GM23338 (cell line): ENCODE results near the gene FILIP1. TPM values are rescaled to one million over a fixed set of nuclear protein-coding genes. Genes with fewer than 3 reads are reported as not detected.
"Not testable (repeated sequence)": the region's sequence is repeated elsewhere in the genome, so short reads cannot be mapped to it uniquely, and the experiment has no call there.

ENCODE experiments used
- ATAC-seq: fragments of 200-7000 bp; cut with Tn5 transposase; 3 replicates; pipeline ENCODE4 v1.9.1; 2020
- DNase-seq: peaks from one replicate; pipeline ENCODE4 v3.0.0-alpha.2; 2015; ENCODE audit warnings: low spot score
- H2AFZ ChIP-seq: fragments of 200-600 bp; sonication (generic); 2 replicates; pipeline ENCODE4 v1.8.0; 2016; ENCODE audit warnings: antibody characterized with exemption, mild to moderate bottlenecking, moderate library complexity
- H3F3A ChIP-seq: fragments of 200-600 bp; sonication (generic); replicated peaks from 2 replicates; pipeline ENCODE4 v1.8.0; 2017; ENCODE audit warnings: antibody characterized with exemption, mixed run types, low read depth
- H3K27ac ChIP-seq: fragments of 200-600 bp; sonication (generic); 2 replicates; pipeline ENCODE4 v1.6.1; 2016; ENCODE audit warnings: low read depth
- H3K27me3 ChIP-seq: fragments of 200-600 bp; sonication (generic); 2 replicates; pipeline ENCODE4 v1.8.0; 2016; ENCODE audit warnings: mild to moderate bottlenecking, mixed run types, moderate library complexity; ENCODE audit not compliant: insufficient read depth
- H3K36me3 ChIP-seq: fragments of 200-600 bp; sonication (generic); 2 replicates; pipeline ENCODE4 v1.8.0; 2016; ENCODE audit warnings: mild to moderate bottlenecking; ENCODE audit not compliant: insufficient read depth
- H3K4me1 ChIP-seq: fragments of 200-600 bp; sonication (generic); 2 replicates; pipeline ENCODE4 v1.8.0; 2016; ENCODE audit warnings: mild to moderate bottlenecking, moderate library complexity; ENCODE audit not compliant: insufficient read depth
- H3K4me2 ChIP-seq: fragments of 200-600 bp; sonication (generic); 2 replicates; pipeline ENCODE4 v1.7.1; 2017; ENCODE audit warnings: mixed run types
- H3K4me3 ChIP-seq: fragments of 200-600 bp; sonication (generic); 2 replicates; pipeline ENCODE4 v1.6.1; 2016; ENCODE audit warnings: mixed run types
- H3K79me2 ChIP-seq: fragments of 200-600 bp; sonication (generic); replicated peaks from 2 replicates; pipeline ENCODE4 v1.8.0; 2017; ENCODE audit warnings: mild to moderate bottlenecking; ENCODE audit not compliant: insufficient read depth
- H3K9me2 ChIP-seq: fragments of 200-600 bp; sonication (generic); 2 replicates; pipeline ENCODE4 v1.8.0; 2017; ENCODE audit not compliant: insufficient read depth
- H4K20me1 ChIP-seq: fragments of 200-600 bp; sonication (generic); replicated peaks from 2 replicates; pipeline ENCODE4 v1.8.0; 2017; ENCODE audit warnings: mild to moderate bottlenecking; ENCODE audit not compliant: insufficient read depth
- H3K27ac Mint-ChIP-seq: 2 replicates; pipeline ENCODE4 v1.8.0; 2020; ENCODE audit warnings: inconsistent platforms, mild to moderate bottlenecking, moderate library complexity, mixed read lengths
- H3K27me3 Mint-ChIP-seq: 3 replicates; pipeline ENCODE4 v1.8.0; 2022; ENCODE audit warnings: low read depth, mild to moderate bottlenecking, moderate library complexity, mixed read lengths, inconsistent platforms; ENCODE audit not compliant: insufficient read depth, poor library complexity
- H3K36me3 Mint-ChIP-seq: 3 replicates; pipeline ENCODE4 v1.8.0; 2021; ENCODE audit warnings: low read depth, mild to moderate bottlenecking, inconsistent platforms, moderate library complexity, mixed read lengths
- H3K4me1 Mint-ChIP-seq: 3 replicates; pipeline ENCODE4 v1.8.0; 2020; ENCODE audit warnings: mild to moderate bottlenecking, inconsistent platforms, mixed read lengths
- H3K4me3 Mint-ChIP-seq: 3 replicates; pipeline ENCODE4 v1.8.0; 2021; ENCODE audit warnings: moderate library complexity, mild to moderate bottlenecking, inconsistent platforms, mixed read lengths
- H3K9me3 Mint-ChIP-seq: 3 replicates; pipeline ENCODE4 v1.8.0; 2020; ENCODE audit warnings: moderate library complexity, mild to moderate bottlenecking, inconsistent platforms, mixed read lengths
- CREB1 ChIP-seq: fragments of 250-450 bp; sonication (Bioruptor Pico); IDR thresholded peaks from 2 replicates; pipeline ENCODE4 v1.5.0; 2020; ENCODE audit warnings: low read depth, mild to moderate bottlenecking, moderate library complexity
- CTCF ChIP-seq, 2 experiments: fragments of 200-600 bp in 1 of 2; sonication (generic) in 1 of 2; conservative IDR thresholded peaks; 2 replicates each; pipeline versions ENCODE4 v1.5.1 to v1.6.1; 2016 to 2017; ENCODE audit warnings: antibody characterized with exemption in 2 of 2, low read depth in 2 of 2, mild to moderate bottlenecking in 2 of 2, moderate library complexity in 1 of 2
- ETS1 ChIP-seq: IDR thresholded peaks from 2 replicates; pipeline ENCODE4 v1.6.1; 2016; ENCODE audit warnings: antibody characterized with exemption
- EZH2 ChIP-seq: fragments of 200-600 bp; sonication (generic); IDR thresholded peaks from one replicate; pipeline ENCODE4 v1.8.0; 2017; ENCODE audit warnings: antibody characterized with exemption, mild to moderate bottlenecking, low read depth; ENCODE audit not compliant: unreplicated experiment
- EZH2phosphoT487 ChIP-seq: fragments of 200-600 bp; sonication (generic); IDR thresholded peaks from one replicate; pipeline ENCODE4 v1.8.1; 2018; ENCODE audit warnings: antibody characterized with exemption; ENCODE audit not compliant: unreplicated experiment
- JUNB ChIP-seq: IDR thresholded peaks from one replicate; pipeline ENCODE4 v1.6.1; 2016; ENCODE audit warnings: antibody characterized with exemption; ENCODE audit not compliant: unreplicated experiment
- REST ChIP-seq: IDR thresholded peaks from one replicate; pipeline ENCODE4 v1.6.1; 2018; ENCODE audit warnings: antibody characterized with exemption; ENCODE audit not compliant: unreplicated experiment
- STAT1 ChIP-seq: IDR thresholded peaks from one replicate; pipeline ENCODE4 v1.6.1; 2016; ENCODE audit warnings: antibody characterized with exemption; ENCODE audit not compliant: unreplicated experiment
- ZNF114 ChIP-seq: fragments of 250-450 bp; sonication (Bioruptor Pico); IDR thresholded peaks from 2 replicates; pipeline ENCODE4 v1.5.0; 2020; ENCODE audit warnings: mild to moderate bottlenecking, moderate library complexity
- ZNF462 ChIP-seq: fragments of 250-450 bp; sonication (Bioruptor Pico); IDR thresholded peaks from 2 replicates; pipeline ENCODE4 v1.5.0; 2020; ENCODE audit warnings: mild to moderate bottlenecking, moderate library complexity
- polyA plus RNA-seq: library from polyadenylated mRNA; unstranded; fragments of >200 nt; fragmentation: Nextera tagmentation; extraction: Ambion mirVana; gene quantifications from 2 replicates; pipeline ENCODE4 v1.2.1, GENCODE V29; 2016
- total RNA-seq: library from RNA; depleted of rRNA; stranded (reverse); fragments of >200 nt; shearing (Covaris generic); gene quantifications from 2 replicates; pipeline ENCODE4 v1.2.3, GENCODE V29; 2014

The FILIP1 gene
- total and polyA plus RNA-seq, 2 experiments from 2014 or later, result 3.7 to 6.4 TPM

DNA sequence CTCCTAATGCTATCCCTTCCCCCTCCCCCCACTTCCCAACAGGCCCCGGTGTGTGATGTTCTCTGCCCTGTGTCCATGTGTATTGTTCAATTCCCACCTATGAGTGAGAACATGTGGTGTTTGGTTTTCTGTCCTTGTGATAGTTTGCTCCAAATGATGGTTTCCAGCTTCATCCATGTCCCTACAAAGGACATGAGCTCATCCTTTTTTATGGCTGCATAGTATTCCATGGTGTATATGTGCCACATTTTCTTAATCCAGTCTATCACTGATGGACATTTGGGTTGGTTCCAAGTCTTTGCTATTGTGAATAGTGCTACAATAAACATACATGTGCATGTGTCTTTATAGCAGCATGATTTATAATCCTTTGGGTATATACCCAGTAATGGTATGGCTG, 60.8 kb downstream of the FILIP1 start:
- DNase-seq, H3K36me3 ChIP-seq, H3K4me3 ChIP-seq, H3K27ac Mint-ChIP-seq, H3F3A ChIP-seq, H3K27me3 Mint-ChIP-seq, H3K4me2 ChIP-seq, H4K20me1 ChIP-seq, H2AFZ ChIP-seq, H3K4me1 ChIP-seq, H3K79me2 ChIP-seq, H3K27me3 ChIP-seq, H3K27ac ChIP-seq, H3K4me3 Mint-ChIP-seq, H3K9me3 Mint-ChIP-seq, H3K36me3 Mint-ChIP-seq, H3K9me2 ChIP-seq, ATAC-seq, H3K4me1 Mint-ChIP-seq: not testable (repeated sequence)

DNA sequence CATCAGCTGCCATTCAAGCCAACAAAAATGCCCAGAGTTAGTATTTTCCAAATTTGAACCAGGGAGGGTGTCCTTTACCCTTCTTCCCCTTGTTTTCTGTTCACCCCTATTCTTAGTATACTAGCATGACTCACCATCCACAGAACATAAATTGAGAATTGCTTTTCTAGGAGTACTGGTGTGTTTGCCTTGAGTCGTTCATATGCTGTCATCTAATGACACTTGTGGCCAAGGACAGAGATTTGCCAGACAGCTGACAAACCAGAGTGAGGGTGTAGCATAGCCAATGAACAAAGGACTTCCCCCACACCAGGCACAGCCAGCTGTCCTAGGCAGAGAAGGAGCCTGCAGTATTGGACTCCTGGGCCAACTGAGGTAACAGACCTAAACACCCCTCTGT, 62.2 kb downstream of the FILIP1 start:
- no peak overlapping the region for H3K27ac ChIP-seq
- H3K4me3 ChIP-seq, result no peak overlapping the region
- DNase-seq, result no peak
- no peak for ATAC-seq
- H3K27me3 ChIP-seq, result no peaks in the 10 kb centered on the region
- peaks cover 7% of the 10 kb centered on the region for H3K4me1 Mint-ChIP-seq
- no peak overlapping the region for H2AFZ ChIP-seq
- H3K9me3 Mint-ChIP-seq, result peaks cover 6% of the 10 kb centered on the region; the same call in 2 of the 3 replicates
- H3K4me1 ChIP-seq, result 0 out of 2 replicates have a peak, but pooled peaks cover 8% of the 10 kb centered on the region
- peaks cover 6% of the 10 kb centered on the region for H3K9me2 ChIP-seq
- no peak overlapping the region for H3K27ac Mint-ChIP-seq
- no peaks in the 10 kb centered on the region for H3K79me2 ChIP-seq
- no peaks in the 10 kb centered on the region for H3K36me3 ChIP-seq
- H3F3A ChIP-seq, result no peaks in the 10 kb centered on the region
- H4K20me1 ChIP-seq, result no peaks in the 10 kb centered on the region
- no peak overlapping the region for H3K4me3 Mint-ChIP-seq
- no peaks in the 10 kb centered on the region for H3K36me3 Mint-ChIP-seq
- H3K4me2 ChIP-seq, result no peak overlapping the region
- no peaks in the 10 kb centered on the region for H3K27me3 Mint-ChIP-seq
- no peak for TF ChIP-seq EZH2
- TF ChIP-seq ZNF114, result no peak
- no peak for TF ChIP-seq CTCF (conservative IDR thresholded peaks at IDR 0.05; ENCODE audit: low read depth in 2 of 2)
- TF ChIP-seq ETS1, result no peak
- TF ChIP-seq STAT1, result no peak
- TF ChIP-seq REST, result no peak
- TF ChIP-seq CREB1 (CRISPR knock-in tag), result no peak
- no peak for TF ChIP-seq JUNB
- no peak for TF ChIP-seq EZH2phosphoT487
- no peak for TF ChIP-seq ZNF462
